GM12878 (cell line): ENCODE results near the gene WDR89. TPM values are rescaled to one million over a fixed set of nuclear protein-coding genes. Genes with fewer than 3 reads are reported as not detected.

Source experiments
- ATAC-seq: fragments of 200-7000 bp; cut with Tn5 transposase; 3 replicates; pipeline ENCODE4 v1.9.1; 2020; ENCODE audit warnings: mild to moderate bottlenecking, moderate library complexity
- BruUV-seq: library from RNA; stranded (reverse); fragments of 400-500 nt; replicated peaks from 2 replicates; lab custom pipeline; 2021; lab: Mats Ljungman, UMichigan
- CTCF ChIA-PET: fragments of 300-600 bp; sonication (Branson Sonifier 250); formaldehyde crosslinking; extraction: SDS; loops from one replicate; lab custom pipeline; 2021; ENCODE audit warnings: inconsistent platforms; lab: Yijun Ruan, JAX
- POLR2A ChIA-PET: fragments of 350-600 bp; formaldehyde crosslinking; extraction: SDS; loops from one replicate; lab custom pipeline; 2021; ENCODE audit warnings: inconsistent platforms; lab: Charles Lee
- RAD21 ChIA-PET: fragments of 300-600 bp; sonication (Branson Sonifier 250); formaldehyde crosslinking; loops from one replicate; lab custom pipeline; 2023; ENCODE audit warnings: antibody characterized with exemption; ENCODE audit not compliant: unreplicated experiment; lab: Charles Lee
- SMC1A ChIA-PET: fragments of 300-600 bp; sonication (Branson Sonifier 250); formaldehyde crosslinking; loops from one replicate; lab custom pipeline; 2023; ENCODE audit not compliant: unreplicated experiment, uncharacterized antibody; lab: Charles Lee
- DNase-seq: peaks from one replicate; pipeline ENCODE4 v3.0.0-alpha.2; 2011; ENCODE audit warnings: low read depth, low spot score
- FAIRE-seq: peaks from 3 replicates; lab custom pipeline; 2011; peaks lifted over from hg19 to GRCh38; lab: Jason Lieb, UNC
- H2AFZ ChIP-seq: 2 replicates; pipeline ENCODE4 v1.6.0; 2011; ENCODE audit warnings: low read depth, low read length, control low read depth; ENCODE audit not compliant: control insufficient read depth
- H3K27ac ChIP-seq: 2 replicates; pipeline ENCODE4 v1.5.1; 2011; ENCODE audit warnings: control low read depth; ENCODE audit not compliant: control insufficient read depth, insufficient read depth
- H3K27me3 ChIP-seq, 2 experiments: replicated peaks in 1 of 2; 2 replicates each; pipeline versions ENCODE4 v1.6.0 to v1.6.1; 2011; ENCODE audit warnings: low read length in 1 of 2; ENCODE audit not compliant: control insufficient read depth in 2 of 2, insufficient read depth in 2 of 2
- H3K36me3 ChIP-seq, 2 experiments: 2 replicates each; pipeline ENCODE4 v1.5.1; 2011; ENCODE audit warnings: low read length in 1 of 2; ENCODE audit not compliant: control insufficient read depth in 2 of 2, insufficient read depth in 2 of 2
- H3K4me1 ChIP-seq: 2 replicates; pipeline ENCODE4 v1.6.1; 2011; ENCODE audit warnings: mild to moderate bottlenecking, low read length, moderate library complexity, mixed read lengths; ENCODE audit not compliant: control insufficient read depth, insufficient read depth
- H3K4me2 ChIP-seq: 2 replicates; pipeline ENCODE4 v1.6.0; 2011; ENCODE audit warnings: control low read depth; ENCODE audit not compliant: control insufficient read depth, insufficient read depth
- H3K4me3 ChIP-seq: fragments of 200-600 bp; sonication (generic); 2 replicates; pipeline ENCODE4 v1.5.1; 2016
- H3K79me2 ChIP-seq: 2 replicates; pipeline ENCODE4 v1.6.0; 2011; ENCODE audit warnings: low read length; ENCODE audit not compliant: control insufficient read depth, insufficient read depth
- H3K9ac ChIP-seq: 2 replicates; pipeline ENCODE4 v1.8.0; 2011; ENCODE audit warnings: low read length, control low read depth, mixed read lengths; ENCODE audit not compliant: control insufficient read depth, insufficient read depth
- H3K9me3 ChIP-seq: replicated peaks from 3 replicates; pipeline ENCODE4 v1.5.1; 2011; ENCODE audit warnings: mild to moderate bottlenecking, low read length; ENCODE audit not compliant: control insufficient read depth, insufficient read depth
- H4K20me1 ChIP-seq: 2 replicates; pipeline ENCODE4 v1.6.0; 2011; ENCODE audit not compliant: control insufficient read depth, insufficient read depth
- CBX3 ChIP-seq: fragments of 200-600 bp; sonication (generic); IDR thresholded peaks from 2 replicates; pipeline ENCODE4 v1.6.1; 2016; ENCODE audit warnings: low read depth, borderline replicate concordance
- GATAD2B ChIP-seq: fragments of 450-650 bp; conservative IDR thresholded peaks from 2 replicates; pipeline ENCODE4 v1.6.1; 2017; ENCODE audit warnings: low read depth, mild to moderate bottlenecking, moderate library complexity
- HSF1 ChIP-seq: fragments of 150-350 bp; IDR thresholded peaks from 2 replicates; pipeline ENCODE4 v1.6.1; 2014; ENCODE audit warnings: mild to moderate bottlenecking, low read depth, low read length
- MTA2 ChIP-seq: fragments of 450-650 bp; IDR thresholded peaks from 2 replicates; pipeline ENCODE4 v1.6.1; 2016; ENCODE audit warnings: low read depth, mild to moderate bottlenecking, moderate library complexity
- NFYB ChIP-seq: IDR thresholded peaks from 2 replicates; pipeline ENCODE4 v1.6.1; 2011; ENCODE audit warnings: low read depth, mild to moderate bottlenecking, low read length, improper control_type of control experiment, moderate library complexity; ENCODE audit not compliant: insufficient read depth
- POLR2A ChIP-seq: IDR thresholded peaks from 2 replicates; pipeline ENCODE4 v1.6.1; 2011; ENCODE audit warnings: low read depth, mild to moderate bottlenecking, low read length
- RCOR1 ChIP-seq: conservative IDR thresholded peaks from 2 replicates; pipeline ENCODE4 v1.6.1; 2012; ENCODE audit warnings: low read depth, low read length, improper control_type of control experiment
- WGBS: methylation state at CpG from one replicate; pipeline ENCODE4 v1.1.6; 2016; ENCODE audit warnings: low lambda C conversion rate; ENCODE audit not compliant: insufficient replicate concordance, insufficient coverage; ENCODE audit errors: missing lambda C conversion rate; 5-methylcytosine and 5-hydroxymethylcytosine counted together
- in situ Hi-C: fragments of 300-500 bp; cut with MboI; formaldehyde crosslinking; loops from 9 replicates; pipeline ENCODE4 v1.14.3; 2018; ENCODE audit warnings: mixed read lengths
- intact Hi-C: fragments of 100-400 bp; cut with micrococcal nuclease; formaldehyde crosslinking; loops from one replicate; pipeline ENCODE4 v1.14.2; 2022; ENCODE audit not compliant: unreplicated experiment
- polyA plus RNA-seq, 11 experiments: library from polyadenylated mRNA; depleted of rRNA in 4 of 11; unstranded in 6 of 11; stranded (reverse) in 5 of 11; fragments of >200 nt; fragmentation: Nextera tagmentation in 4 of 11; fragmentation: Illumina TruSeq in 1 of 11; extraction: Ambion mirVana in 4 of 11; extraction: Trizol in 1 of 11; gene quantifications; 1 replicate in 1 of 11; 2 replicates in 10 of 11; pipeline versions ENCODE4 v1.2.1 to v1.2.3, GENCODE V29; 2011 to 2016; ENCODE audit warnings: inconsistent platforms in 2 of 11, missing spikeins in 2 of 11, low read depth in 1 of 11
- total RNA-seq, 4 experiments: library from RNA; depleted of rRNA in 3 of 4; stranded (reverse); fragments of >200 nt in 3 of 4; fragmentation: Illumina TruSeq in 1 of 4; extraction: Trizol in 1 of 4; gene quantifications; 2 replicates each; pipeline versions ENCODE4 v1.2.1 to v1.2.3, GENCODE V29; 2013 to 2021
- TF ChIP-seq, protein P1 (sequence below): IDR thresholded peaks from 2 replicates; pipeline ENCODE4 v1.6.1; 2012; ENCODE audit warnings: low read length, inconsistent platforms
- TF ChIP-seq, protein P2 (sequence below): fragments of 150-350 bp; IDR thresholded peaks from 2 replicates; pipeline ENCODE4 v1.6.1; 2016; ENCODE audit warnings: low read depth, low read length

WDR89 gene
- total and polyA plus RNA-seq, 10 of the 15 experiments (the other 5 are each of a cell fraction or from before 2014, with no cell fraction given) = 11.8 to 25.7 (median 17.5) TPM

DNA sequence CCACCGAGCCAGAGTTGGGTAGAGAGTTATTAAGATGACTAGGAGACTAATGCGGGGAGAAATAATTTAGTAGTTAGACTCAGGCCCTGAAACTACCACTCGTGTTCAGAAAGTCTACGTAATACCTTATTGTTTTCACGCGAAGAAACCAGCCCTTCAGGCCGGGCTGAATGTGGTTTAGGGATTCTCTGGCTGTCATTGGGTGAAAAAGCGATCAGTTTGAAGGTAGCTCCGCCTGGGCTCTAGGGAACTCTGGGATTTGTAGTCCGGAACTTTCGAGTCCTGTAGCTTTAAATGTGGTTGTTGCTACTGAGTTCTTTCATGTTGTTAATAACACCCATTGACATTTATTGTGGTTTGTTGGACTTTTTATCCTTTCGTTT is 549 bp upstream of the WDR89 start (continued):
- TF ChIP-seq, protein P1, sequence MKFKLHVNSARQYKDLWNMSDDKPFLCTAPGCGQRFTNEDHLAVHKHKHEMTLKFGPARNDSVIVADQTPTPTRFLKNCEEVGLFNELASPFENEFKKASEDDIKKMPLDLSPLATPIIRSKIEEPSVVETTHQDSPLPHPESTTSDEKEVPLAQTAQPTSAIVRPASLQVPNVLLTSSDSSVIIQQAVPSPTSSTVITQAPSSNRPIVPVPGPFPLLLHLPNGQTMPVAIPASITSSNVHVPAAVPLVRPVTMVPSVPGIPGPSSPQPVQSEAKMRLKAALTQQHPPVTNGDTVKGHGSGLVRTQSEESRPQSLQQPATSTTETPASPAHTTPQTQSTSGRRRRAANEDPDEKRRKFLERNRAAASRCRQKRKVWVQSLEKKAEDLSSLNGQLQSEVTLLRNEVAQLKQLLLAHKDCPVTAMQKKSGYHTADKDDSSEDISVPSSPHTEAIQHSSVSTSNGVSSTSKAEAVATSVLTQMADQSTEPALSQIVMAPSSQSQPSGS = 0 out of 2 replicates have a peak, but pooled peaks have one; percentile 51
- TF ChIP-seq, protein P2, sequence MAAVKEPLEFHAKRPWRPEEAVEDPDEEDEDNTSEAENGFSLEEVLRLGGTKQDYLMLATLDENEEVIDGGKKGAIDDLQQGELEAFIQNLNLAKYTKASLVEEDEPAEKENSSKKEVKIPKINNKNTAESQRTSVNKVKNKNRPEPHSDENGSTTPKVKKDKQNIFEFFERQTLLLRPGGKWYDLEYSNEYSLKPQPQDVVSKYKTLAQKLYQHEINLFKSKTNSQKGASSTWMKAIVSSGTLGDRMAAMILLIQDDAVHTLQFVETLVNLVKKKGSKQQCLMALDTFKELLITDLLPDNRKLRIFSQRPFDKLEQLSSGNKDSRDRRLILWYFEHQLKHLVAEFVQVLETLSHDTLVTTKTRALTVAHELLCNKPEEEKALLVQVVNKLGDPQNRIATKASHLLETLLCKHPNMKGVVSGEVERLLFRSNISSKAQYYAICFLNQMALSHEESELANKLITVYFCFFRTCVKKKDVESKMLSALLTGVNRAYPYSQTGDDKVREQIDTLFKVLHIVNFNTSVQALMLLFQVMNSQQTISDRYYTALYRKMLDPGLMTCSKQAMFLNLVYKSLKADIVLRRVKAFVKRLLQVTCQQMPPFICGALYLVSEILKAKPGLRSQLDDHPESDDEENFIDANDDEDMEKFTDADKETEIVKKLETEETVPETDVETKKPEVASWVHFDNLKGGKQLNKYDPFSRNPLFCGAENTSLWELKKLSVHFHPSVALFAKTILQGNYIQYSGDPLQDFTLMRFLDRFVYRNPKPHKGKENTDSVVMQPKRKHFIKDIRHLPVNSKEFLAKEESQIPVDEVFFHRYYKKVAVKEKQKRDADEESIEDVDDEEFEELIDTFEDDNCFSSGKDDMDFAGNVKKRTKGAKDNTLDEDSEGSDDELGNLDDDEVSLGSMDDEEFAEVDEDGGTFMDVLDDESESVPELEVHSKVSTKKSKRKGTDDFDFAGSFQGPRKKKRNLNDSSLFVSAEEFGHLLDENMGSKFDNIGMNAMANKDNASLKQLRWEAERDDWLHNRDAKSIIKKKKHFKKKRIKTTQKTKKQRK = peak; percentile 54; the same call in 1 of the 2 replicates
- peak; percentile 60 for TF ChIP-seq NFYB
- TF ChIP-seq, all 136 proteins: peak for 30

GRCh38 chr14:63638493-63638892 is 3.2 kb downstream of the WDR89 start:
- intact Hi-C loops = no loop called here
- Histone ChIP-seq H3K27ac (no peak overlapping the region; the same call in 1 of the 2 replicates), H3K9me3 (peaks cover 2% of the 10 kb centered on the region; the same call in 2 of the 3 replicates), H2AFZ (no peak overlapping the region), H3K9ac (no peak overlapping the region), H3K27me3 (no peaks in the 10 kb centered on the region), H3K4me2 (peak overlapping the region; percentile 50), H3K4me3 (peak overlapping the region; percentile 33; the same call in 1 of the 2 replicates), H3K79me2 (peaks cover 69% of the 10 kb centered on the region), H4K20me1 (no peaks in the 10 kb centered on the region), H3K36me3 (no peaks in the 10 kb centered on the region; a peak in 1 of 4 replicates), H3K4me1 (peaks cover 17% of the 10 kb centered on the region)
- no TSS peak for BruUV-seq
- POLR2A ChIA-PET = interaction anchor here (0.6 to 1.5 kb wide), 5 partner anchors 21 to 136 kb away, joined by 3 to 11 read pairs (median 3); no protein-coding TSS in a partner anchor
- DNase-seq (no peak), ATAC-seq (no peak), FAIRE-seq (no peak)
- SMC1A ChIA-PET = interaction anchor here (1.1 to 10.1 kb wide), 4 partner anchors 11 to 132 kb away, joined by 3 to 99 read pairs (median 6); partner anchors contain the start of gene SGPP1
- no peak for TF ChIP-seq CBX3
- no peak for TF ChIP-seq POLR2A
- no peak for TF ChIP-seq MTA2
- no peak for TF ChIP-seq GATAD2B
- TF ChIP-seq RCOR1 = no peak
- TF ChIP-seq HSF1 = no peak
- RAD21 ChIA-PET = interaction anchor here (0.7 to 2.7 kb wide), 4 partner anchors 12 to 256 kb away, joined by 3 to 13 read pairs (median 4); no protein-coding TSS in a partner anchor
- in situ Hi-C loops = no loop called here
- WGBS = 100% methylated on average over 1 of the region's 1 CpG
- CTCF ChIA-PET = interaction anchor here (7.9 kb wide), 1 partner anchor 131 kb away, joined by 60 read pairs; no protein-coding TSS in a partner anchor
